TTC549 (cell line): ENCODE data around the gene MAD2L2.
"Not testable (repeated sequence)": the region's sequence is repeated elsewhere in the genome, so short reads cannot be mapped to it uniquely, and the experiment has no call there.

Experiments used
- FAIRE-seq: peaks from 2 replicates; lab custom pipeline; 2012; peaks lifted over from hg19 to GRCh38; lab: Jason Lieb, UNC

Gene MAD2L2

GRCh38 chr1:11653101-11653860 lies 27.7 kb downstream of the MAD2L2 start:
- no peak for FAIRE-seq

GRCh38 chr1:11652203-11652780 lies 28.7 kb downstream of the MAD2L2 start:
- FAIRE-seq, result no peak

GRCh38 chr1:11651017-11651416 lies 29.9 kb downstream of the MAD2L2 start:
- FAIRE-seq, result no peak

GRCh38 chr1:11650331-11650991 lies 30.5 kb downstream of the MAD2L2 start:
- FAIRE-seq, result no peak

- no peak for FAIRE-seq
These were observed 31.2 kb downstream of the MAD2L2 start for GRCh38 chr1:11649624-11650330.

GRCh38 chr1:11649237-11649623 lies 31.7 kb downstream of the MAD2L2 start:
- no peak for FAIRE-seq

GRCh38 chr1:11648732-11649158 lies 32.2 kb downstream of the MAD2L2 start:
- no peak for FAIRE-seq

GRCh38 chr1:11648039-11648438 lies 32.9 kb downstream of the MAD2L2 start:
- FAIRE-seq, result no peak

- no peak for FAIRE-seq
These were observed 33.6 kb downstream of the MAD2L2 start for GRCh38 chr1:11647333-11647732.

- no peak for FAIRE-seq
These were observed 34.6 kb downstream of the MAD2L2 start for GRCh38 chr1:11646317-11646716.

GRCh38 chr1:11645670-11646265 lies 35.2 kb downstream of the MAD2L2 start:
- no peak for FAIRE-seq

GRCh38 chr1:11645270-11645669 lies 35.7 kb downstream of the MAD2L2 start:
- no peak for FAIRE-seq

GRCh38 chr1:11643782-11644181 lies 37.2 kb downstream of the MAD2L2 start:
- no peak for FAIRE-seq

- FAIRE-seq, result not testable (repeated sequence)
These were observed 38.4 kb downstream of the MAD2L2 start for GRCh38 chr1:11642418-11643017.

- FAIRE-seq, result no peak
These were observed 39.1 kb downstream of the MAD2L2 start for GRCh38 chr1:11641776-11642305.

- no peak for FAIRE-seq
These were observed 40.0 kb downstream of the MAD2L2 start for GRCh38 chr1:11640944-11641343.

GRCh38 chr1:11640101-11640500 lies 40.8 kb downstream of the MAD2L2 start:
- no peak for FAIRE-seq

- no peak for FAIRE-seq
These were observed 41.6 kb downstream of the MAD2L2 start for GRCh38 chr1:11639372-11639771.

- no peak for FAIRE-seq
These were observed 42.8 kb downstream of the MAD2L2 start for GRCh38 chr1:11638121-11638520.

- no peak for FAIRE-seq
These were observed 46.4 kb downstream of the MAD2L2 start for GRCh38 chr1:11634365-11635192.
